HUDEP-2 (cell line): ENCODE results near the gene ZMIZ1.

Experiments
- DNase-seq, 76 experiments: peaks; one replicate each; lab custom pipeline; 2025; ENCODE audit not compliant: unreplicated experiment in 76 of 76; lab: John Stamatoyannopoulos, UW

ZMIZ1 gene

GRCh38 chr10:79051766-79052165, 17.0 kb upstream of the ZMIZ1 start:
- no peak for DNase-seq

GRCh38 chr10:79052291-79053080, 16.3 kb upstream of the ZMIZ1 start:
- DNase-seq = peak in 10 of 76 experiments; percentile 3 to 33 (median 17)

- no peak for DNase-seq
Observed at GRCh38 chr10:79053081-79053434, 15.7 kb upstream of the ZMIZ1 start.

- no peak for DNase-seq
Observed at GRCh38 chr10:79053481-79054202, 15.1 kb upstream of the ZMIZ1 start.

- no peak for DNase-seq
Observed at GRCh38 chr10:79054203-79055099, 14.3 kb upstream of the ZMIZ1 start.

- no peak for DNase-seq
Observed at GRCh38 chr10:79055100-79055782, 13.5 kb upstream of the ZMIZ1 start.

- no peak for DNase-seq
Observed at GRCh38 chr10:79055892-79056291, 12.9 kb upstream of the ZMIZ1 start.

GRCh38 chr10:79056361-79056735, 12.4 kb upstream of the ZMIZ1 start:
- DNase-seq = no peak

GRCh38 chr10:79056736-79057391, 11.9 kb upstream of the ZMIZ1 start:
- no peak for DNase-seq

- DNase-seq = no peak
Observed at GRCh38 chr10:79057481-79058275, 11.1 kb upstream of the ZMIZ1 start.

GRCh38 chr10:79058899-79059841, 9.6 kb upstream of the ZMIZ1 start:
- DNase-seq = no peak

- no peak for DNase-seq
Observed at GRCh38 chr10:79059859-79060379, 8.8 kb upstream of the ZMIZ1 start.

- DNase-seq = no peak
Observed at GRCh38 chr10:79060641-79061255, 8.0 kb upstream of the ZMIZ1 start.

GRCh38 chr10:79061441-79062315, 7.1 kb upstream of the ZMIZ1 start:
- DNase-seq = no peak

GRCh38 chr10:79063071-79063491, 5.7 kb upstream of the ZMIZ1 start:
- DNase-seq = no peak

GRCh38 chr10:79063661-79064492, 4.9 kb upstream of the ZMIZ1 start:
- peak in 1 of 76 experiments; percentile 14 for DNase-seq
